ENCODE results near the gene TXNDC12.

The TXNDC12 gene

GRCh38 chr1:51997974-51998382, 57.0 kb downstream of the TXNDC12 start:
- no peak for DNase-seq (ENCODE audit: low spot score)

- DNase-seq (ENCODE audit: low spot score), result peak; percentile 83
These were observed 64.5 kb downstream of the TXNDC12 start, which contains the start of gene RAB3B for GRCh38 chr1:51990478-51990965. Gene RAB3B (minus strand): TSS chr1:51990700. CDS start chr1:51977117, 13,583 bp downstream.

- peak; percentile 25 for DNase-seq (ENCODE audit: low spot score)
These were observed 65.2 kb downstream of the TXNDC12 start for GRCh38 chr1:51989582-51990477.

GRCh38 chr1:51988254-51988653, 66.7 kb downstream of the TXNDC12 start:
- no peak for DNase-seq (ENCODE audit: low spot score)

GRCh38 chr1:51986718-51987117, 68.3 kb downstream of the TXNDC12 start:
- DNase-seq (ENCODE audit: low spot score), result no peak

- DNase-seq (ENCODE audit: low spot score), result no peak
These were observed 72.8 kb downstream of the TXNDC12 start for GRCh38 chr1:51982161-51982560.

- no peak for DNase-seq (ENCODE audit: low spot score)
These were observed 73.4 kb downstream of the TXNDC12 start for GRCh38 chr1:51981555-51981954.

GRCh38 chr1:51978099-51978498, 76.9 kb downstream of the TXNDC12 start:
- DNase-seq (ENCODE audit: low spot score), result no peak

- peak; percentile 23 for DNase-seq (ENCODE audit: low spot score)
These were observed 78.0 kb downstream of the TXNDC12 start for GRCh38 chr1:51976846-51977602.

- no peak for DNase-seq (ENCODE audit: low spot score)
These were observed 81.2 kb downstream of the TXNDC12 start for GRCh38 chr1:51973587-51974474.
